GM19397 (cell line): ENCODE results near the gene VPS35.
A peak's percentile ranks its signal among the peaks of the same experiment; 100 is the strongest.
"Not testable (repeated sequence)": the region's sequence is repeated elsewhere in the genome, so short reads cannot be mapped to it uniquely, and the experiment has no call there.

Experiments
- ATAC-seq: cut with Tn5 transposase; IDR thresholded peaks from one replicate; pipeline ENCODE4 v1.9.1; 2021; ENCODE audit warnings: mild to moderate bottlenecking, moderate library complexity; ENCODE audit not compliant: unreplicated experiment

The VPS35 gene

GRCh38 chr16:46713634-46714033 lies 24.7 kb upstream of the VPS35 start:
- no peak for ATAC-seq

- ATAC-seq = no peak
Measured at GRCh38 chr16:46712911-46713310, 23.9 kb upstream of the VPS35 start.

GRCh38 chr16:46711106-46712058 lies 22.4 kb upstream of the VPS35 start:
- ATAC-seq = no peak

GRCh38 chr16:46709469-46710005 lies 20.6 kb upstream of the VPS35 start:
- ATAC-seq = no peak

- ATAC-seq = no peak
Measured at GRCh38 chr16:46706642-46707041, 17.7 kb upstream of the VPS35 start.

- no peak for ATAC-seq
Measured at GRCh38 chr16:46702030-46702429, 13.1 kb upstream of the VPS35 start.

- ATAC-seq = no peak
Measured at GRCh38 chr16:46701615-46702014, 12.6 kb upstream of the VPS35 start.

GRCh38 chr16:46700048-46700447 lies 11.1 kb upstream of the VPS35 start:
- ATAC-seq = no peak

- no peak for ATAC-seq
Measured at GRCh38 chr16:46696957-46697356, 8.0 kb upstream of the VPS35 start.

GRCh38 chr16:46695937-46696336 lies 7.0 kb upstream of the VPS35 start:
- ATAC-seq = no peak

GRCh38 chr16:46693598-46693997 lies 4.6 kb upstream of the VPS35 start:
- ATAC-seq = no peak

- ATAC-seq = no peak
Measured at GRCh38 chr16:46691726-46692125, 2.7 kb upstream of the VPS35 start.

GRCh38 chr16:46690281-46691178 lies 1.6 kb upstream of the VPS35 start:
- ATAC-seq = no peak

- peak; percentile 73 for ATAC-seq
Measured at GRCh38 chr16:46689365-46690280, 645 bp upstream of the VPS35 start, which contains the start of gene ORC6. Gene ORC6, plus strand, starts transcription at chr16:46689659. Its CDS starts 47 bp downstream, at chr16:46689706.

GRCh38 chr16:46688101-46688653 lies 801 bp downstream of the VPS35 start:
- ATAC-seq = no peak

GRCh38 chr16:46687486-46687885 lies 1.5 kb downstream of the VPS35 start:
- no peak for ATAC-seq

GRCh38 chr16:46686815-46687473 lies 2.0 kb downstream of the VPS35 start:
- ATAC-seq = no peak

- ATAC-seq = not testable (repeated sequence)
Measured at GRCh38 chr16:46681867-46682266, 7.1 kb downstream of the VPS35 start.

GRCh38 chr16:46677943-46678342 lies 11.0 kb downstream of the VPS35 start:
- ATAC-seq = not testable (repeated sequence)
